LNCaP clone FGC (cell line): Measurements from ENCODE around the gene PAOX.

Experiments
- DNase-seq: peaks from one replicate; pipeline ENCODE4 v3.0.0-alpha.2; 2011; ENCODE audit warnings: low read depth
- H3K4me3 ChIP-seq: 2 replicates; pipeline ENCODE4 v1.5.1; 2011; ENCODE audit warnings: mild to moderate bottlenecking, low read depth, low read length, control low read depth
- TF ChIP-seq, protein P1 (sequence below): IDR thresholded peaks from 2 replicates; pipeline ENCODE4 v1.5.1; 2012; ENCODE audit warnings: mild to moderate bottlenecking; ENCODE audit not compliant: control insufficient read depth, insufficient read depth; ENCODE audit errors: extremely low read depth

Gene PAOX

DNA sequence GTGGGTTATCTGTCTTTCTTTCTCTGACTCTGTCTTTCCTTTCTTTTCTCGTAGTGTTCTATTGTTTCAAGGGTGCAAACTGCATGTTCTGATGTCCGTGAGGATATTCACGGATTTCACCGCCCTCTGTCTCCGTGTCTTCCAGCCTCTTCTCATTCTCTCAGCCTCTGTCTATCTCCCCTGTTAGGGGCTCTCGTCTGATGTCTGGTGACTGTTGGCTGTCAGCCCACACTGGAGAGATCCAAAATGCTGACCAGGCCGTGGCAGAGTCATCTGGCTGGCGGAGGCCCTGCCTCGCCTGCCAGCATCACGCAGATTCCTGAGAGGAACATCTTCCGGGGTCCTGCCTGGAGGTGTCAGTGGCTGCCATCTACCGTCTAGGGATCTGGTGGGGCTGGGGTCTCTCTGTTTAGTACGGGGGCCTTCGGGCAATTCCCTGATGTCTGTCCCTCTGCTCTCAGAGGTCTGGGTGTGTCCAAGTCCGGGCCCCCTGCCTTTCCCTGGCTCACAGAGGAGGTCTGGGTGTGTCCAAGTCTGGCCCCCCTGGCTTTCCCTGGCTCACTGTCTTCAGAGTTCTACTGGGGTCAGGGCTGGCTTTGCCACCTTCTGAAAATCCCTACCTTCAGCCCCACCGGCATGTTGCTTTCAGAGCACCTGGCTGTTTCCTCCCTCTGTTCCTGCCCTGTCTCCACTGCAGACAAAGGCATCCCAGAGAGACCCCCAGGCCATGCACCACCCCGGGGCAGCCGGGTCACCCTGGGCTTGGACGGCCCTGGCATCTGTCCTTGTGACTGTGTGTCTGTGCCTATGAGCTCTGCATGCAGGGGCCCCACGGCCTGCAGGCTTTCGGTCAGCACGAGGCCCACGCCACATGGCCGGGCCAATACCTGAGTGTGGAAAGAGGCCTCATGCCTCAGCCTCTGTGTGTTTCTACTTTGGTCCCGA, 60.7 kb downstream of the PAOX start:
- TF ChIP-seq, protein P1, sequence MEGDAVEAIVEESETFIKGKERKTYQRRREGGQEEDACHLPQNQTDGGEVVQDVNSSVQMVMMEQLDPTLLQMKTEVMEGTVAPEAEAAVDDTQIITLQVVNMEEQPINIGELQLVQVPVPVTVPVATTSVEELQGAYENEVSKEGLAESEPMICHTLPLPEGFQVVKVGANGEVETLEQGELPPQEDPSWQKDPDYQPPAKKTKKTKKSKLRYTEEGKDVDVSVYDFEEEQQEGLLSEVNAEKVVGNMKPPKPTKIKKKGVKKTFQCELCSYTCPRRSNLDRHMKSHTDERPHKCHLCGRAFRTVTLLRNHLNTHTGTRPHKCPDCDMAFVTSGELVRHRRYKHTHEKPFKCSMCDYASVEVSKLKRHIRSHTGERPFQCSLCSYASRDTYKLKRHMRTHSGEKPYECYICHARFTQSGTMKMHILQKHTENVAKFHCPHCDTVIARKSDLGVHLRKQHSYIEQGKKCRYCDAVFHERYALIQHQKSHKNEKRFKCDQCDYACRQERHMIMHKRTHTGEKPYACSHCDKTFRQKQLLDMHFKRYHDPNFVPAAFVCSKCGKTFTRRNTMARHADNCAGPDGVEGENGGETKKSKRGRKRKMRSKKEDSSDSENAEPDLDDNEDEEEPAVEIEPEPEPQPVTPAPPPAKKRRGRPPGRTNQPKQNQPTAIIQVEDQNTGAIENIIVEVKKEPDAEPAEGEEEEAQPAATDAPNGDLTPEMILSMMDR, result no peak
- no peak for DNase-seq
- no peak overlapping the region for H3K4me3 ChIP-seq

DNA sequence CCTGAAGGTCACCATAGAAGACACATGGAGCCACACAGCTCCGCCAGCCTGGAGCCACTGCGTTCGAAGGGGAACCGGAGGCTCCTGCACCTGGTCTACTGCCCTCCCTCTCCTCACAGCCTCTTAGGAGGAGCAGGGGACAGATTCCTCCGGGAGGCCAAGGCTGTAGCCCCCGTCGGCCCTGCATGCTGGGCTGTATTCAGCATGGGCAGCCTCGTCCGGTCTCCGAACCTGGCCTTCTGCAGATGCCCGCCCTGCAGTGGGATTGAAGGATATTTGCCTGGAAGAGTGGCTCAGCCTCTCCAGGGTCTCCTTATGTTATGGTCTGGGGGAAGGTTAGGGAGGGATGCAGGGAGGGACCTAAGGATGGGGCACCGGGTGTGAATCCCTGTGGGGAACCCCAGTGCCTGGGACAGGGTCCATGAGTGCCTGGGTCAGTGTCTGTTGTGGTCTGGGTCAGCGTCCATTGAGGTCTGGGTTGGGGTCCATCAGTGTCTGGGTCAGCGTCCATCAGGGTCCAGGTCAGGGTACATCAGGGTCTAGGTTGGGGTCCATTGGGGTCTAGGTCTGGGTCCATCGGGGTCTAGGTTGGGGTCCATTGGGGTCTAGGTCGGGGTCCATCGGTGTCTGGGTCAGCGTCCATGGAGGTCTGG, 61.7 kb downstream of the PAOX start:
- no peak for DNase-seq
- TF ChIP-seq, protein P1, result no peak
- H3K4me3 ChIP-seq, result no peak overlapping the region
